ENCODE results near the gene TCF4. TPM values are rescaled to one million over a fixed set of nuclear protein-coding genes. Genes with fewer than 3 reads are reported as not detected.

Gene TCF4
- total and polyA plus RNA-seq, 2 experiments from 2014 or later = 77.7 to 89.2 TPM

DNA sequence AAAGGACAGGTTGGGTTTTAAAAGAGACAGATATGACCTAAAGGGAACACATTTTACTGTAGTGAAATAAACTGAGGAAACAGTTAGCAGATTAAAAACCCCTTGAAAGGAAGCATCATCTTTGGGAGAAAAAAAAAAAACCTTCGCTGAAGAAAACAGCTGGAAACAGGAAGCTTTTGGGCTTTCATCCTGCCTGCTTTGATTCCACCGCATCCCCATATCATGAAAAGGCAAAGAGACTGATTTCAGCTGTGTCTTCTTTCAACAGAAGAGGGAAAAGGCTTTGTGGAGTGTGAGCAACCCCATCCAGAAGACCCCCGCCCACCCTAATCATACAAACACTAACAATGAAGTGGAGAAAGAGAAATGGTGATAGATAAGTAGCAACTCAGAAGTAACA is 86.4 kb downstream of the TCF4 start:
- TF ChIP-seq EZH2 (IDR thresholded peaks at IDR 0.05; ENCODE audit: low read depth, unreplicated experiment) (no peak), CREB1 (CRISPR knock-in tag; IDR thresholded peaks at IDR 0.05; ENCODE audit: low read depth) (no peak), ZNF114 (CRISPR knock-in tag; IDR thresholded peaks at IDR 0.05) (no peak), EZH2phosphoT487 (IDR thresholded peaks at IDR 0.05; ENCODE audit: unreplicated experiment) (no peak), ZNF331 (CRISPR knock-in tag; IDR thresholded peaks at IDR 0.05; ENCODE audit: low read depth) (no peak), NANOG (IDR thresholded peaks at IDR 0.05; ENCODE audit: borderline replicate concordance) (no peak), JUNB (IDR thresholded peaks at IDR 0.05; ENCODE audit: unreplicated experiment) (no peak), STAT1 (IDR thresholded peaks at IDR 0.05; ENCODE audit: unreplicated experiment) (no peak), POLR2AphosphoS5 (IDR thresholded peaks at IDR 0.05; ENCODE audit: low read depth) (no peak)
- TF ChIP-seq, protein P1, sequence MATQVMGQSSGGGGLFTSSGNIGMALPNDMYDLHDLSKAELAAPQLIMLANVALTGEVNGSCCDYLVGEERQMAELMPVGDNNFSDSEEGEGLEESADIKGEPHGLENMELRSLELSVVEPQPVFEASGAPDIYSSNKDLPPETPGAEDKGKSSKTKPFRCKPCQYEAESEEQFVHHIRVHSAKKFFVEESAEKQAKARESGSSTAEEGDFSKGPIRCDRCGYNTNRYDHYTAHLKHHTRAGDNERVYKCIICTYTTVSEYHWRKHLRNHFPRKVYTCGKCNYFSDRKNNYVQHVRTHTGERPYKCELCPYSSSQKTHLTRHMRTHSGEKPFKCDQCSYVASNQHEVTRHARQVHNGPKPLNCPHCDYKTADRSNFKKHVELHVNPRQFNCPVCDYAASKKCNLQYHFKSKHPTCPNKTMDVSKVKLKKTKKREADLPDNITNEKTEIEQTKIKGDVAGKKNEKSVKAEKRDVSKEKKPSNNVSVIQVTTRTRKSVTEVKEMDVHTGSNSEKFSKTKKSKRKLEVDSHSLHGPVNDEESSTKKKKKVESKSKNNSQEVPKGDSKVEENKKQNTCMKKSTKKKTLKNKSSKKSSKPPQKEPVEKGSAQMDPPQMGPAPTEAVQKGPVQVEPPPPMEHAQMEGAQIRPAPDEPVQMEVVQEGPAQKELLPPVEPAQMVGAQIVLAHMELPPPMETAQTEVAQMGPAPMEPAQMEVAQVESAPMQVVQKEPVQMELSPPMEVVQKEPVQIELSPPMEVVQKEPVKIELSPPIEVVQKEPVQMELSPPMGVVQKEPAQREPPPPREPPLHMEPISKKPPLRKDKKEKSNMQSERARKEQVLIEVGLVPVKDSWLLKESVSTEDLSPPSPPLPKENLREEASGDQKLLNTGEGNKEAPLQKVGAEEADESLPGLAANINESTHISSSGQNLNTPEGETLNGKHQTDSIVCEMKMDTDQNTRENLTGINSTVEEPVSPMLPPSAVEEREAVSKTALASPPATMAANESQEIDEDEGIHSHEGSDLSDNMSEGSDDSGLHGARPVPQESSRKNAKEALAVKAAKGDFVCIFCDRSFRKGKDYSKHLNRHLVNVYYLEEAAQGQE (IDR thresholded peaks at IDR 0.05; ENCODE audit: unreplicated experiment) = no peak
- TF ChIP-seq, protein P2, sequence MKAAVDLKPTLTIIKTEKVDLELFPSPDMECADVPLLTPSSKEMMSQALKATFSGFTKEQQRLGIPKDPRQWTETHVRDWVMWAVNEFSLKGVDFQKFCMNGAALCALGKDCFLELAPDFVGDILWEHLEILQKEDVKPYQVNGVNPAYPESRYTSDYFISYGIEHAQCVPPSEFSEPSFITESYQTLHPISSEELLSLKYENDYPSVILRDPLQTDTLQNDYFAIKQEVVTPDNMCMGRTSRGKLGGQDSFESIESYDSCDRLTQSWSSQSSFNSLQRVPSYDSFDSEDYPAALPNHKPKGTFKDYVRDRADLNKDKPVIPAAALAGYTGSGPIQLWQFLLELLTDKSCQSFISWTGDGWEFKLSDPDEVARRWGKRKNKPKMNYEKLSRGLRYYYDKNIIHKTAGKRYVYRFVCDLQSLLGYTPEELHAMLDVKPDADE (IDR thresholded peaks at IDR 0.05) = no peak
- TF ChIP-seq, protein P3, sequence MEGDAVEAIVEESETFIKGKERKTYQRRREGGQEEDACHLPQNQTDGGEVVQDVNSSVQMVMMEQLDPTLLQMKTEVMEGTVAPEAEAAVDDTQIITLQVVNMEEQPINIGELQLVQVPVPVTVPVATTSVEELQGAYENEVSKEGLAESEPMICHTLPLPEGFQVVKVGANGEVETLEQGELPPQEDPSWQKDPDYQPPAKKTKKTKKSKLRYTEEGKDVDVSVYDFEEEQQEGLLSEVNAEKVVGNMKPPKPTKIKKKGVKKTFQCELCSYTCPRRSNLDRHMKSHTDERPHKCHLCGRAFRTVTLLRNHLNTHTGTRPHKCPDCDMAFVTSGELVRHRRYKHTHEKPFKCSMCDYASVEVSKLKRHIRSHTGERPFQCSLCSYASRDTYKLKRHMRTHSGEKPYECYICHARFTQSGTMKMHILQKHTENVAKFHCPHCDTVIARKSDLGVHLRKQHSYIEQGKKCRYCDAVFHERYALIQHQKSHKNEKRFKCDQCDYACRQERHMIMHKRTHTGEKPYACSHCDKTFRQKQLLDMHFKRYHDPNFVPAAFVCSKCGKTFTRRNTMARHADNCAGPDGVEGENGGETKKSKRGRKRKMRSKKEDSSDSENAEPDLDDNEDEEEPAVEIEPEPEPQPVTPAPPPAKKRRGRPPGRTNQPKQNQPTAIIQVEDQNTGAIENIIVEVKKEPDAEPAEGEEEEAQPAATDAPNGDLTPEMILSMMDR (conservative IDR thresholded peaks at IDR 0.05; ENCODE audit: low read depth in 2 of 2) = no peak
- TF ChIP-seq, protein P4, sequence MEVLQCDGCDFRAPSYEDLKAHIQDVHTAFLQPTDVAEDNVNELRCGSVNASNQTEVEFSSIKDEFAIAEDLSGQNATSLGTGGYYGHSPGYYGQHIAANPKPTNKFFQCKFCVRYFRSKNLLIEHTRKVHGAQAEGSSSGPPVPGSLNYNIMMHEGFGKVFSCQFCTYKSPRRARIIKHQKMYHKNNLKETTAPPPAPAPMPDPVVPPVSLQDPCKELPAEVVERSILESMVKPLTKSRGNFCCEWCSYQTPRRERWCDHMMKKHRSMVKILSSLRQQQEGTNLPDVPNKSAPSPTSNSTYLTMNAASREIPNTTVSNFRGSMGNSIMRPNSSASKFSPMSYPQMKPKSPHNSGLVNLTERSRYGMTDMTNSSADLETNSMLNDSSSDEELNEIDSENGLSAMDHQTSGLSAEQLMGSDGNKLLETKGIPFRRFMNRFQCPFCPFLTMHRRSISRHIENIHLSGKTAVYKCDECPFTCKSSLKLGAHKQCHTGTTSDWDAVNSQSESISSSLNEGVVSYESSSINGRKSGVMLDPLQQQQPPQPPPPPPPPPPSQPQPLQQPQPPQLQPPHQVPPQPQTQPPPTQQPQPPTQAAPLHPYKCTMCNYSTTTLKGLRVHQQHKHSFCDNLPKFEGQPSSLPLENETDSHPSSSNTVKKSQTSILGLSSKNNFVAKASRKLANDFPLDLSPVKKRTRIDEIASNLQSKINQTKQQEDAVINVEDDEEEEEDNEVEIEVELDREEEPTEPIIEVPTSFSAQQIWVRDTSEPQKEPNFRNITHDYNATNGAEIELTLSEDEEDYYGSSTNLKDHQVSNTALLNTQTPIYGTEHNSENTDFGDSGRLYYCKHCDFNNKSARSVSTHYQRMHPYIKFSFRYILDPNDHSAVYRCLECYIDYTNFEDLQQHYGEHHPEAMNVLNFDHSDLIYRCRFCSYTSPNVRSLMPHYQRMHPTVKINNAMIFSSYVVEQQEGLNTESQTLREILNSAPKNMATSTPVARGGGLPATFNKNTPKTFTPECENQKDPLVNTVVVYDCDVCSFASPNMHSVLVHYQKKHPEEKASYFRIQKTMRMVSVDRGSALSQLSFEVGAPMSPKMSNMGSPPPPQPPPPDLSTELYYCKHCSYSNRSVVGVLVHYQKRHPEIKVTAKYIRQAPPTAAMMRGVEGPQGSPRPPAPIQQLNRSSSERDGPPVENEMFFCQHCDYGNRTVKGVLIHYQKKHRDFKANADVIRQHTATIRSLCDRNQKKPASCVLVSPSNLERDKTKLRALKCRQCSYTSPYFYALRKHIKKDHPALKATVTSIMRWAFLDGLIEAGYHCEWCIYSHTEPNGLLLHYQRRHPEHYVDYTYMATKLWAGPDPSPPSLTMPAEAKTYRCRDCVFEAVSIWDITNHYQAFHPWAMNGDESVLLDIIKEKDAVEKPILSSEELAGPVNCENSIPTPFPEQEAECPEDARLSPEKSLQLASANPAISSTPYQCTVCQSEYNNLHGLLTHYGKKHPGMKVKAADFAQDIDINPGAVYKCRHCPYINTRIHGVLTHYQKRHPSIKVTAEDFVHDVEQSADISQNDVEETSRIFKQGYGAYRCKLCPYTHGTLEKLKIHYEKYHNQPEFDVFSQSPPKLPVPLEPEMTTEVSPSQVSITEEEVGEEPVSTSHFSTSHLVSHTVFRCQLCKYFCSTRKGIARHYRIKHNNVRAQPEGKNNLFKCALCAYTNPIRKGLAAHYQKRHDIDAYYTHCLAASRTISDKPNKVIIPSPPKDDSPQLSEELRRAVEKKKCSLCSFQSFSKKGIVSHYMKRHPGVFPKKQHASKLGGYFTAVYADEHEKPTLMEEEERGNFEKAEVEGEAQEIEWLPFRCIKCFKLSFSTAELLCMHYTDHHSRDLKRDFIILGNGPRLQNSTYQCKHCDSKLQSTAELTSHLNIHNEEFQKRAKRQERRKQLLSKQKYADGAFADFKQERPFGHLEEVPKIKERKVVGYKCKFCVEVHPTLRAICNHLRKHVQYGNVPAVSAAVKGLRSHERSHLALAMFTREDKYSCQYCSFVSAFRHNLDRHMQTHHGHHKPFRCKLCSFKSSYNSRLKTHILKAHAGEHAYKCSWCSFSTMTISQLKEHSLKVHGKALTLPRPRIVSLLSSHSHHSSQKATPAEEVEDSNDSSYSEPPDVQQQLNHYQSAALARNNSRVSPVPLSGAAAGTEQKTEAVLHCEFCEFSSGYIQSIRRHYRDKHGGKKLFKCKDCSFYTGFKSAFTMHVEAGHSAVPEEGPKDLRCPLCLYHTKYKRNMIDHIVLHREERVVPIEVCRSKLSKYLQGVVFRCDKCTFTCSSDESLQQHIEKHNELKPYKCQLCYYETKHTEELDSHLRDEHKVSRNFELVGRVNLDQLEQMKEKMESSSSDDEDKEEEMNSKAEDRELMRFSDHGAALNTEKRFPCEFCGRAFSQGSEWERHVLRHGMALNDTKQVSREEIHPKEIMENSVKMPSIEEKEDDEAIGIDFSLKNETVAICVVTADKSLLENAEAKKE (CRISPR knock-in tag; IDR thresholded peaks at IDR 0.05) = no peak
- Histone ChIP-seq H3K36me3 (ENCODE audit: insufficient read depth) (no peaks in the 10 kb centered on the region), H3F3A (replicated peaks; ENCODE audit: low read depth) (no peaks in the 10 kb centered on the region), H3K27me3 (ENCODE audit: insufficient read depth) (no peaks in the 10 kb centered on the region), H2AFZ (no peak overlapping the region), H3K9me2 (ENCODE audit: insufficient read depth) (no peaks in the 10 kb centered on the region), H3K4me2 (peak overlapping the region; percentile 60), H3K79me2 (replicated peaks; ENCODE audit: insufficient read depth) (peaks cover 89% of the 10 kb centered on the region), H3K27ac (ENCODE audit: low read depth) (peak overlapping the region; percentile 63), H3K4me1 (ENCODE audit: insufficient read depth) (peaks cover 51% of the 10 kb centered on the region), H3K4me3 (peak overlapping the region; percentile 26; the same call in 1 of the 2 replicates), H4K20me1 (replicated peaks; ENCODE audit: insufficient read depth) (no peaks in the 10 kb centered on the region; the same call in none of the 2 replicates)
- H3K4me3 Mint-ChIP-seq = peak overlapping the region; percentile 58
- H3K36me3 Mint-ChIP-seq (ENCODE audit: low read depth) = no peaks in the 10 kb centered on the region
- peaks cover 68% of the 10 kb centered on the region for H3K4me1 Mint-ChIP-seq
- H3K27ac Mint-ChIP-seq = peak overlapping the region; percentile 94
- peak; percentile 65 for ATAC-seq
- H3K9me3 Mint-ChIP-seq = no peaks in the 10 kb centered on the region
- peaks cover 3% of the 10 kb centered on the region for H3K27me3 Mint-ChIP-seq (ENCODE audit: insufficient read depth, low read depth, poor library complexity)
- DNase-seq (ENCODE audit: low spot score) = peak; percentile 66

Measured in GM23338 (cell line).